Measurements from ENCODE around the gene RNF182. TPM values are rescaled to one million over a fixed set of nuclear protein-coding genes. Genes with fewer than 3 reads are reported as not detected.

RNF182 gene
- total RNA-seq, 4 donors from 2014 or later = 0.40 to 0.50 (median 0.45) TPM; not detected in 1

- no peak for DNase-seq (ENCODE audit: extremely low spot score)
- H3K27ac ChIP-seq (replicated peaks in 1 of 4) = no peak overlapping the region
- 85% methylated on average over 6 of the region's 6 CpGs for WGBS
- H3K4me1 ChIP-seq = no peaks in the 10 kb centered on the region
- peaks cover 0 to 4% (median under 1%) of the 10 kb centered on the region in 4 donors for H3K9me3 ChIP-seq
- no peaks in the 10 kb centered on the region for H3K27me3 ChIP-seq
- intact Hi-C loops (cut with DNase I) = no loop called here
- TF ChIP-seq POLR2AphosphoS5 (IDR thresholded peaks at IDR 0.05) = no peak
- no peak for TF ChIP-seq POLR2A (IDR thresholded peaks at IDR 0.05; ENCODE audit: low read depth)
- TF ChIP-seq EP300 (IDR thresholded peaks at IDR 0.05) = no peak
- no peak for TF ChIP-seq CTCF (IDR thresholded peaks at IDR 0.05)
- H3K4me3 ChIP-seq = no peak overlapping the region
- H3K36me3 ChIP-seq = no peaks in the 10 kb centered on the region
Observed at GRCh38 chr6:13978102-13978640, 53.4 kb downstream of the RNF182 start.

GRCh38 chr6:13978787-13979186 lies 54.0 kb downstream of the RNF182 start:
- Histone ChIP-seq H3K27ac (replicated peaks in 1 of 4) (no peak overlapping the region), H3K4me3 (no peak overlapping the region), H3K4me1 (no peaks in the 10 kb centered on the region), H3K36me3 (no peaks in the 10 kb centered on the region), H3K9me3 (no peaks in the 10 kb centered on the region), H3K27me3 (no peaks in the 10 kb centered on the region)
- 84% methylated on average over 2 of the region's 2 CpGs for WGBS
- DNase-seq (ENCODE audit: extremely low spot score) = no peak
- TF ChIP-seq EP300 (IDR thresholded peaks at IDR 0.05) = no peak
- no peak for TF ChIP-seq POLR2AphosphoS5 (IDR thresholded peaks at IDR 0.05)
- TF ChIP-seq POLR2A (IDR thresholded peaks at IDR 0.05; ENCODE audit: low read depth) = no peak
- no peak for TF ChIP-seq CTCF (IDR thresholded peaks at IDR 0.05)
- intact Hi-C loops (cut with DNase I) = no loop called here

GRCh38 chr6:13979284-13980171 lies 54.8 kb downstream of the RNF182 start:
- TF ChIP-seq EP300 (IDR thresholded peaks at IDR 0.05) = no peak
- Histone ChIP-seq H3K4me1 (no peaks in the 10 kb centered on the region), H3K27me3 (peaks cover 0 to under 1% (median 0%) of the 10 kb centered on the region in 4 donors), H3K9me3 (no peaks in the 10 kb centered on the region), H3K36me3 (no peaks in the 10 kb centered on the region), H3K27ac (replicated peaks in 1 of 4) (no peak overlapping the region), H3K4me3 (no peak overlapping the region)
- no peak for DNase-seq (ENCODE audit: extremely low spot score)
- WGBS = 90% methylated on average over 9 of the region's 9 CpGs
- intact Hi-C loops (cut with DNase I) = no loop called here

GRCh38 chr6:13980534-13980933 lies 55.8 kb downstream of the RNF182 start:
- no peaks in the 10 kb centered on the region for H3K9me3 ChIP-seq
- no peaks in the 10 kb centered on the region for H3K4me1 ChIP-seq
- intact Hi-C loops (cut with DNase I) = no loop called here
- H3K4me3 ChIP-seq = no peak overlapping the region
- no peaks in the 10 kb centered on the region for H3K36me3 ChIP-seq
- H3K27ac ChIP-seq (replicated peaks in 1 of 4) = no peak overlapping the region
- H3K27me3 ChIP-seq = peaks cover 0 to 6% (median 0%) of the 10 kb centered on the region in 4 donors
- no peak for DNase-seq (ENCODE audit: extremely low spot score)
- TF ChIP-seq CTCF (IDR thresholded peaks at IDR 0.05) = no peak
- TF ChIP-seq EP300 (IDR thresholded peaks at IDR 0.05) = no peak
- no peak for TF ChIP-seq POLR2AphosphoS5 (IDR thresholded peaks at IDR 0.05)
- TF ChIP-seq POLR2A (IDR thresholded peaks at IDR 0.05; ENCODE audit: low read depth) = no peak
- 88% methylated on average over 4 of the region's 4 CpGs for WGBS

GRCh38 chr6:13985663-13986325 lies 61.0 kb downstream of the RNF182 start:
- intact Hi-C loops (cut with DNase I) = no loop called here
- Histone ChIP-seq H3K27me3 (peaks cover 0 to 22% (median 2%) of the 10 kb centered on the region in 4 donors), H3K4me1 (no peaks in the 10 kb centered on the region), H3K9me3 (no peaks in the 10 kb centered on the region), H3K27ac (replicated peaks in 1 of 4) (no peak overlapping the region), H3K36me3 (no peaks in the 10 kb centered on the region), H3K4me3 (no peak overlapping the region)
- 76% methylated on average over 4 of the region's 4 CpGs for WGBS
- no peak for TF ChIP-seq CTCF (IDR thresholded peaks at IDR 0.05)
- TF ChIP-seq EP300 (IDR thresholded peaks at IDR 0.05) = no peak
- no peak for TF ChIP-seq POLR2A (IDR thresholded peaks at IDR 0.05; ENCODE audit: low read depth)
- no peak for TF ChIP-seq POLR2AphosphoS5 (IDR thresholded peaks at IDR 0.05)
- no peak for DNase-seq (ENCODE audit: extremely low spot score)

Data from esophagus muscularis mucosa (tissue), 4 donors.